ENCODE results near the gene CHSY1. TPM values are rescaled to one million over a fixed set of nuclear protein-coding genes. Genes with fewer than 3 reads are reported as not detected.

CHSY1 gene
- total RNA-seq, 1 donor from 2014 or later: 23.3 TPM

GRCh38 chr15:101168463-101168824 lies 83.4 kb downstream of the CHSY1 start:
- Histone ChIP-seq H3K27ac (no peak overlapping the region), H3F3A (ENCODE audit: low read depth) (no peaks in the 10 kb centered on the region), H3K4me2 (no peak overlapping the region), H3K4me3 (no peak overlapping the region), H4K20me1 (ENCODE audit: low read depth) (no peaks in the 10 kb centered on the region), H3K27me3 (no peaks in the 10 kb centered on the region), H3K36me3 (no peaks in the 10 kb centered on the region), H3K9me3 (ENCODE audit: low read depth) (no peaks in the 10 kb centered on the region), H2AFZ (replicated peaks) (no peak overlapping the region), H3K4me1 (peaks cover 12% of the 10 kb centered on the region), H3K79me2 (ENCODE audit: low read depth) (no peaks in the 10 kb centered on the region), H3K9ac (no peak overlapping the region)
- H3K27ac Mint-ChIP-seq: no peak overlapping the region
- H3K4me3 Mint-ChIP-seq: no peak overlapping the region
- H3K27me3 Mint-ChIP-seq (ENCODE audit: insufficient read depth, low read depth): peaks cover 4% of the 10 kb centered on the region
- peaks cover 13% of the 10 kb centered on the region for H3K36me3 Mint-ChIP-seq
- H3K9me3 Mint-ChIP-seq: peaks cover 43% of the 10 kb centered on the region
- peaks cover 14% of the 10 kb centered on the region for H3K4me1 Mint-ChIP-seq
- no peak for TF ChIP-seq EZH2phosphoT487 (IDR thresholded peaks at IDR 0.05)
- TF ChIP-seq EZH2 (IDR thresholded peaks at IDR 0.05): no peak
- TF ChIP-seq, protein P1, sequence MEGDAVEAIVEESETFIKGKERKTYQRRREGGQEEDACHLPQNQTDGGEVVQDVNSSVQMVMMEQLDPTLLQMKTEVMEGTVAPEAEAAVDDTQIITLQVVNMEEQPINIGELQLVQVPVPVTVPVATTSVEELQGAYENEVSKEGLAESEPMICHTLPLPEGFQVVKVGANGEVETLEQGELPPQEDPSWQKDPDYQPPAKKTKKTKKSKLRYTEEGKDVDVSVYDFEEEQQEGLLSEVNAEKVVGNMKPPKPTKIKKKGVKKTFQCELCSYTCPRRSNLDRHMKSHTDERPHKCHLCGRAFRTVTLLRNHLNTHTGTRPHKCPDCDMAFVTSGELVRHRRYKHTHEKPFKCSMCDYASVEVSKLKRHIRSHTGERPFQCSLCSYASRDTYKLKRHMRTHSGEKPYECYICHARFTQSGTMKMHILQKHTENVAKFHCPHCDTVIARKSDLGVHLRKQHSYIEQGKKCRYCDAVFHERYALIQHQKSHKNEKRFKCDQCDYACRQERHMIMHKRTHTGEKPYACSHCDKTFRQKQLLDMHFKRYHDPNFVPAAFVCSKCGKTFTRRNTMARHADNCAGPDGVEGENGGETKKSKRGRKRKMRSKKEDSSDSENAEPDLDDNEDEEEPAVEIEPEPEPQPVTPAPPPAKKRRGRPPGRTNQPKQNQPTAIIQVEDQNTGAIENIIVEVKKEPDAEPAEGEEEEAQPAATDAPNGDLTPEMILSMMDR (IDR thresholded peaks at IDR 0.05): no peak
- DNase-seq (ENCODE audit: low spot score): no peak

DNA sequence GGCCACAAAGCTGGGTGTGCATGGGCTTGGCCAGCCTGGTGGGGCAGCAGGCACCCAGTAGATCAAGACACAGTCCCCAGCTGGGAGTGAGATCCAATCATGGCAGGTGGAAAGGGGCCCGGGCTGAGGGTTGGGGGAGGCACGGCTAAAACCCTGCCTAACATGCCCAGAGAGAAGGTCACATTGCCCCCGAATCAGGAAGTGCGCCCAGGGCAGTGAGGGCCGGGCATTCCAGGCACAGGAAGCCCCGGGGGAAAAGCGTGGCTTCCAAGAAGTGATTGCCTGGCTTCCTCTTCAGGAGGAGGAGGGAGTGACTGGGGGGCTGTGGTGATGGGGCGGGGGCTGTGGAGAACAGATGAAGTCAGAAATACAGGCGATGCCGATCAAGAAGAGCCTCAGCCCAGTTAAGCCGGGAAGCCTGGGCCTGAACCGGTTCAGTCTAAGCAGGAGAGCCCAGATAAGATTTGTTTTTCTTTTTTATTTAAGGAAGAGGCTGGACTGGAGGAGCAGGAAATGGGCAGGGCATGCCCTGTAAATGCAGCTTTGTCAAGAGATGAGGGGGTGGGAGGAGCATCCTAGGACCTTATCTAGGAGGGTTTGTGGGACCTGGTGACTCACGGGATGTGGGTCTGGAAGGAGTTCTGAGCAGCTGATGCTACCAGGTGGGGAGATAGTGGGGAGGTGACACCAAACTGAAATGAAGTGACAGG lies 83.9 kb downstream of the CHSY1 start:
- no peak for DNase-seq (ENCODE audit: low spot score)
- Histone ChIP-seq H3K27me3 (no peaks in the 10 kb centered on the region), H3F3A (ENCODE audit: low read depth) (no peaks in the 10 kb centered on the region), H3K79me2 (ENCODE audit: low read depth) (no peaks in the 10 kb centered on the region), H3K4me3 (no peak overlapping the region), H3K9me3 (ENCODE audit: low read depth) (no peaks in the 10 kb centered on the region), H3K4me1 (peaks cover 7% of the 10 kb centered on the region), H3K4me2 (no peak overlapping the region), H3K27ac (no peak overlapping the region), H3K36me3 (no peaks in the 10 kb centered on the region), H3K9ac (no peak overlapping the region), H4K20me1 (ENCODE audit: low read depth) (no peaks in the 10 kb centered on the region), H2AFZ (replicated peaks) (no peak overlapping the region)
- Mint-ChIP-seq H3K36me3 (peaks cover 10% of the 10 kb centered on the region), H3K9me3 (peaks cover 43% of the 10 kb centered on the region), H3K4me3 (no peak overlapping the region), H3K27me3 (ENCODE audit: insufficient read depth, low read depth) (peaks cover 4% of the 10 kb centered on the region), H3K27ac (no peak overlapping the region), H3K4me1 (peaks cover 9% of the 10 kb centered on the region)
- TF ChIP-seq, protein P1 (IDR thresholded peaks at IDR 0.05): no peak
- TF ChIP-seq EZH2 (IDR thresholded peaks at IDR 0.05) (no peak), EZH2phosphoT487 (IDR thresholded peaks at IDR 0.05) (no peak)

- H3K27me3 ChIP-seq: no peaks in the 10 kb centered on the region
- H4K20me1 ChIP-seq (ENCODE audit: low read depth): no peaks in the 10 kb centered on the region
- peaks cover 3% of the 10 kb centered on the region for H3K4me1 ChIP-seq
- Mint-ChIP-seq H3K4me3 (no peak overlapping the region), H3K4me1 (peaks cover 6% of the 10 kb centered on the region), H3K27ac (no peak overlapping the region), H3K36me3 (peaks cover 8% of the 10 kb centered on the region), H3K9me3 (peaks cover 44% of the 10 kb centered on the region), H3K27me3 (ENCODE audit: insufficient read depth, low read depth) (peaks cover under 1% of the 10 kb centered on the region)
- H3K27ac ChIP-seq: no peak overlapping the region
- H3K4me2 ChIP-seq: no peak overlapping the region
- H3K79me2 ChIP-seq (ENCODE audit: low read depth): no peaks in the 10 kb centered on the region
- TF ChIP-seq EZH2 (IDR thresholded peaks at IDR 0.05) (no peak), EZH2phosphoT487 (IDR thresholded peaks at IDR 0.05) (no peak)
- TF ChIP-seq, protein P1 (IDR thresholded peaks at IDR 0.05): no peak
- no peak overlapping the region for H3K4me3 ChIP-seq
- no peak overlapping the region for H3K9ac ChIP-seq
- DNase-seq (ENCODE audit: low spot score): no peak
- no peaks in the 10 kb centered on the region for H3F3A ChIP-seq (ENCODE audit: low read depth)
- H3K9me3 ChIP-seq (ENCODE audit: low read depth): no peaks in the 10 kb centered on the region
- H3K36me3 ChIP-seq: no peaks in the 10 kb centered on the region
- no peak overlapping the region for H2AFZ ChIP-seq (replicated peaks)
Measured at GRCh38 chr15:101167411-101167752, 84.5 kb downstream of the CHSY1 start.

Data from neural progenitor cell (in vitro differentiated cells).